SK-N-DZ (cell line): Measurements from ENCODE around the gene MARS2. TPM values are rescaled to one million over a fixed set of nuclear protein-coding genes. Genes with fewer than 3 reads are reported as not detected.
"Not testable (repeated sequence)": the region's sequence is repeated elsewhere in the genome, so short reads cannot be mapped to it uniquely, and the experiment has no call there.

Experiments used
- DNase-seq: peaks from one replicate; pipeline ENCODE4 v3.0.0-alpha.2; 2015; ENCODE audit warnings: low spot score
- polyA plus RNA-seq, 2 experiments: library from polyadenylated mRNA; depleted of rRNA; stranded (reverse); fragments of >200 nt; gene quantifications; 2 replicates each; pipeline ENCODE4 v1.2.3, GENCODE V29; 2014

Gene MARS2
- polyA plus RNA-seq (2014; cell fraction: cytosol; rRNA removed) = 6.4 and 8.5 TPM in 2 replicates
- 7.2 and 8.0 TPM in 2 replicates for polyA plus RNA-seq (2014; cell fraction: nucleus; rRNA removed)

DNA sequence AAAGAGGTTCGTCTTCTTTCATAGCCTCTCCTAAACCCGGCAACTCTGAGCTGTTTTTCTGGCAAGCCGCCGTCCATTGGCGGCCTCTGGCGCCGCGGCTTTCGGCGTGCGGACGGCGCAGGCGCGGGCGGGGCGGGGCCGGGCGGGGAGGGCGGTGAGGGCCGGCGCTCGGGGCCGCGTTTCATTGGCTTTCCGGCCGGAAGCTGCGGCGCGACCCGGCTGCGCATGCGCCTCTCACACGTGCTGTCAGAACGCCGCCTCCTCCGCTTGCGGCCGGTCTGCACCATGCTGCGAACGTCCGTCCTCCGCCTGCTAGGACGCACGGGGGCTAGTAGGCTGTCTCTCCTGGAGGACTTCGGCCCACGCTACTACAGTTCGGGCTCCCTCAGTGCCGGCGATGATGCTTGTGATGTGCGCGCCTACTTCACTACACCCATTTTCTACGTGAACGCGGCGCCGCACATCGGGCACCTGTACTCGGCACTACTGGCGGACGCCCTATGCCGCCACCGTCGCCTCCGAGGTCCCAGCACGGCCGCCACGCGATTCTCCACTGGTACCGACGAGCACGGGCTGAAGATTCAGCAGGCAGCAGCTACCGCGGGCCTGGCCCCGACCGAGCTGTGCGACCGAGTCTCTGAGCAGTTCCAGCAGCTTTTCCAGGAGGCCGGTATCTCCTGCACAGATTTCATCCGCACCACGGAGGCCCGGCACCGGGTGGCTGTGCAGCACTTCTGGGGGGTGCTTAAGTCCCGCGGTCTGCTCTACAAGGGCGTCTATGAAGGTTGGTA, at the start of gene MARS2:
MARS2 (plus strand) TSS at position 249 of the 791 bp plus-strand sequence; CDS start at position 286, 37 bp downstream.
- DNase-seq = peak; percentile 89

GRCh38 chr2:197657562-197657961, 47.6 kb upstream of the MARS2 start:
- no peak for DNase-seq

DNA sequence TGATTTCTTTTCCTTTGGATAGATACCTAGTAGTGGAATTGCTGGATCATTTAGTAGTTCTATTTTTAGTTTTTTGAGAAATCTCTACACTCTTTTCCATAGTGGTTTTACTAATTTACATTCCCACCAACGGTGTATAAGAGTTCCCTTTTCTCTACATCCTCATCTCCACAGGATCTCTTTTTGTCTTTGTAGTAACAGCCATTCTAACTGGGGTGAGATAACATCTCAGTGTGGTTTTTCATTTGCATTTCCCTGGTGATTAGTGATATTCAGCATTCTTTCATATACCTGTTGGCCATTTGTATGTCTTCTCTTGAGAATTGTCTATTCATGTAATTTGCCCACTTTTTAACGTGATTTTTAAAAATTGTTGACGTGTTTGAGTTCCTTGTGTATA, 43.5 kb upstream of the MARS2 start:
- DNase-seq = no peak

DNA sequence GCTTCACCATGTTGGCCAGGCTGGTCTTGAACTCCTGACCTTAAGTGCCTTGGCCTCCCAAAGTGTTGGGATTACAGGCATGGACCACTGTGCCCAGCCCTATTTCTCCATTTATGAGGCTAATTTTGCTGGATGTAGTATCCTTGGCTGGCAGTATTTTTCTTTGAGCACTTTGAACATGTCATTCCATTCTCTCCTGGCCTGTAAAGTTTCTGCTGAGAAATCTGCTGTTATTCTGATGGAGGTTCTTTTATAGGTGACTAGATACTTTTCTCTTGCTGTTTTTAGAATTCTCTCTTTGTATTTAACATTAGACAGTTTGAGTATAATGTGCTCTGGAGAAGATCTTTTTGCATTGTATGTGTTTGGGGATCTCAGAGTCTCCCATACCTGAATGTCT, 38.9 kb upstream of the MARS2 start:
- no peak for DNase-seq

GRCh38 chr2:197668296-197668695, 36.9 kb upstream of the MARS2 start:
- no peak for DNase-seq

- no peak for DNase-seq
These were observed 36.1 kb upstream of the MARS2 start for GRCh38 chr2:197669077-197669476.

DNA sequence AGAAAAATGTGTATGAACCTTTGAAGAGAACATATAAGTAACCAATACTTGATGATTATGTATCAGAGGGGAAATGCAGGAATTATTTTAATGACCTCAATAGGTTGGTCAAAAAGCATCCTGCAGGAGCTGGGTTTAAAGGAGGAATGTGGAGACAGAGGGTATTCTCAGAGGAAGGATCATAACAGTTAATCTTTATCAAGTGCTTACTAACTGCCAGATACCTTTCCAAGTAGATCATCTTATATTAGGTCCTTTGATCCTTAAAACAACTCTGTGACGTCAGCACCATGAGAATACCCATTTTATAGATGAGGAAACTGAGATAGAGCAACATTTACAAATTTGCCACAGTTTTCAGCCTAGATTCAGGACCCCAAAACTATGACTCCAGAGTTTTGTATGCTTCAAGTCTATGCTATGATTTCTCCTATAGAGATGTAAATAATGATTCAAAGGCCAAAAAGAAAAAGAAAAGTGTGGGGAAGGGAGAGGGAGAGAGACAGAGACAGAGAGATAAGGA, 32.7 kb upstream of the MARS2 start:
- no peak for DNase-seq

DNA sequence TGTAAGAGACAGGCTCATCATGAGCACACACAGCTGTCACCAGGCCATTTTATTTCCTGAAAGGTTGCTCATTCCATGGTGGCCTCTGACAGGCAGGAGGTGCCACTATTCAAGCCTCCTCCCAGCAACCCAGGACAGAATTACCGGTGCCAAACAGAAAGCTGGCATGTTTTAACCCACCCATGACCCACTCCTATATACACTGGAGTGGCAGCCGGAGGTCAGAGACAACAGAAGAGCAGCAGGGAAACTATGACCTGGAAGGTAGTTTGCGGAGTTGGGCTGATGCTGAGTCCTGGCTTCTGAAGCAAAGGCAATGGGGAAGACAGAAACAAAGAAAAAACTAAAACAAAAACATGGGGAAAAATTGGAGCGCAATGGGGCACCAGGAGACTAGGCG, 32.1 kb upstream of the MARS2 start:
- no peak for DNase-seq

DNA sequence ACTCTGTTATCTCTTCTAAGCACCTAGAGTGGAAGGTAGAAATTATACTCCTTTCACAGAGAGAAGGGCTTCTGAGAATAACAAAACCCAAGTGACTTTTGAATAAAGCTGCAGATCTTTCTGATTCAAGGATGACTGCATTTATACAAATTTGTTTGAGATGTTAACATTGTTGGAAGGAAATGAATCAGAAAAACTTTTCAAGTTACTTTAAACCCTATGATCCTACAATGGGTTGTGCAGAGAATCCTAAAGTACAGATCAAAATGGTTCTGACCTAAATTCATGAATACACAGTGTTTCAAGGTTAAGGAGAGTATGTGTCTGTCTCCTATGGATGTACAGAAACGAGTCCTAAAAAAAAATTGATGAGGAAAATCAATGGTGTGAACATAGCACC, 31.6 kb upstream of the MARS2 start:
- DNase-seq = no peak

- DNase-seq = no peak
These were observed 31.1 kb upstream of the MARS2 start for GRCh38 chr2:197674060-197674459.

- no peak for DNase-seq
These were observed 30.6 kb upstream of the MARS2 start for GRCh38 chr2:197674591-197674990.

DNA sequence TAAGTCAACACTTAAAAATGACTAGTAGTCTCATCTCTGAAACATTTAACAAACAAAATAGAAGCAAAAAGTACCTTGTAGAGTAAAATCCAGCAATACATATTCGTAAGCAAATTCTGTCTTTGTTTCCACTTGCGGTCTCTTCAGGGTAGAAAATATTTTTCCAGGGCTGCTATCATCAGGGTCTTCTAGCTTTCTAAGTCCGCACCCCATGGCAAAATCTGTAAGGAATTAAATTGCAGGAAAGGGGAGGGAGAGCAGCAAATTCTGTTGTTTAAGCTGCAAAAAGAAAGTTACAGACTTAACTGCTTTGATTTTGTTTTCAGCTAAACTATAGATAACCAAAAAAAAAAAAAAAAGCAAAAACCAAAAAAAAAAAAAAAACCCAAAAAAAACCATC, 29.9 kb upstream of the MARS2 start, which contains the start of gene RFTN2:
RFTN2 (minus strand) TSS at position 342 of the 400 bp plus-strand sequence; CDS start at position 213, 129 bp downstream.
- DNase-seq = no peak

- DNase-seq = no peak
These were observed 29.4 kb upstream of the MARS2 start for GRCh38 chr2:197675711-197676188.

GRCh38 chr2:197677056-197677455, 28.1 kb upstream of the MARS2 start:
- DNase-seq = no peak

DNA sequence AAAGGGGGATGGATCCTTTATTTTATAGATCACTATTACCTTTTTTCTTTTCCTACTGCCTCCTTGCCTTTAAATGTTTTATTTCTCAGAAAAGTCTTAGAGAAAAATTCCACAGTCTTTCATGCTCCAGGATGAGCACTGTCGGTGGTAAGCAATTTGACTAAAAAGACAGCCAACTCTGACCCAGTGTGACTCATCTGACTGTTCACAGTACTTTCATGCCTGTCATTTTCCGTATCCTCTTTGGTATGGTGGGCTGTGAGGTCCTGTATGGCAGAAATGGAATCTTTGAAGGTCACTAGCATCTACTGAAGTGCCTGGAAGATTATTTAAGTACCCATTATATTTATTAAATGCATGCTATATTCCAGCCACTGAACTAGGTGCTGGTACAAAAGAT, 27.7 kb upstream of the MARS2 start:
- no peak for DNase-seq

DNA sequence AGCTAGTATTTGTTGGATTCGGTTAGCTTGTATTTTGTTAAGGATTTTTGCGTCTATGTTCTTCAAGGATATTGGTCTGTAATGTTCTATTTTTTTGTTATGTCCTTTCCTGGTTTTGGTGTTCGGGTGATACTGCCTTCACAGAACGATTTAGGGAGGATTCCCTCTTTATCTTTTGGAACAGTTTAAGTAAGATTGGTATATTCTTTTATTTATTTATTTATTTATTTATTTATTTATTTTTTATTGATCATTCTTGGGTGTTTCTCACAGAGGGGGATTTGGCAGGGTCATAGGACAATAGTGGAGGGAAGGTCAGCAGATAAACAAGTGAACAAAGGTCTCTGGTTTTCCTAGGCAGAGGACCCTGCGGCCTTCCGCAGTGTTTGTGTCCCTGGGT, 10.0 kb upstream of the MARS2 start:
- not testable (repeated sequence) for DNase-seq

DNA sequence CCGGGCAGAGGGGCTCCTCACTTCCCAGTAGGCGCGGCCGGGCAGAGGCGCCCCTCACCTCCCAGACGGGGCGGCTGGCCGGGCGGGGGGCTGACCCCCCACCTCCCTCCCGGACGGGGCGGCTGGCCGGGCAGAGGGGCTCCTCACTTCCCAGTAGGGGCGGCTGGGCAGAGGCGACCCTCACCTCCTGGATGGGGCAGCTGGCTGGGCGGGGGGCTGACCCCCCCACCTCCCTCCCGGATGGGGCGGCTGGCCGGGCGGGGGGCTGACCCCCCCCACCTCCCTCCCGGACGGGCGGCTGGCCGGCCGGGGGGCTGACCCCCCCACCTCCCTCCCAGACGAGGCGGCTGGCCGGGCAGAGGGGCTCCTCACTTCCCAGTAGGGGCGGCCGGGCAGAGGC, 9.2 kb upstream of the MARS2 start:
- DNase-seq = not testable (repeated sequence)

DNA sequence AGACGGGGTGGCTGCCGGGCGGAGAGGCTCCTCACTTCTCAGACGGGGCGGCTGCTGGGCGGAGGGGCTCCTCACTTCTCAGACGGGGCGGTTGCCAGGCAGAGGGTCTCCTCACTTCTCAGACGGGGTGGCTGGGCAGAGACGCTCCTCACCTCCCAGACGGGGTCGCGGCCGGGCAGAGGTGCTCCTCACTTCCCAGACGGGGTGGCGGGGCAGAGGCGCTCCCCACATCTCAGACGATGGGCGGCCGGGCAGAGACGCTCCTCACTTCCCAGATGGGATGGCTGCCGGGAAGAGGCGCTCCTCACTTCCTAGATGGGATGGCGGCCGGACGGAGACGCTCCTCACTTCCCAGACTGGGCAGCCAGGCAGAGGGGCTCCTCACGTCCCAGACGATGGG, 8.6 kb upstream of the MARS2 start:
- not testable (repeated sequence) for DNase-seq

DNA sequence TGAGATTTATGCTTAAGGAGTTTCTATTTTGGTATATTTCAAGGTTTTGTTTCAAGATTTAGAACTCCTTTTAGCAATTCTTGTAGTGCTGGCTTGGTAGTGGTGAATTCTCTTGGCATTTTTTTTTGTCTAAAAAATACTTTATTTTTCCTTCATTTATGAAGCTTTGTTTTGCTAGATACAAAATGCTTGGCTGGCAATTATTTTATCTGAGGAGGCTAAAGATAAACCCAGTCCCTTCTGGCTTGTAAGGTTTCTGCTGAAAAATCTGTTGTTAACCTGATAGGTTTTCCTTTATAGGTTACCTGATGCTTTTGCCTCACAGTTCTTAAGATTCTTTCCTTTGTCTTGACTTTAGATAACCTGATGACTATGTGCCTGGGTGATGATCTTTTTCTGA, 5.4 kb upstream of the MARS2 start:
- DNase-seq = not testable (repeated sequence)

DNA sequence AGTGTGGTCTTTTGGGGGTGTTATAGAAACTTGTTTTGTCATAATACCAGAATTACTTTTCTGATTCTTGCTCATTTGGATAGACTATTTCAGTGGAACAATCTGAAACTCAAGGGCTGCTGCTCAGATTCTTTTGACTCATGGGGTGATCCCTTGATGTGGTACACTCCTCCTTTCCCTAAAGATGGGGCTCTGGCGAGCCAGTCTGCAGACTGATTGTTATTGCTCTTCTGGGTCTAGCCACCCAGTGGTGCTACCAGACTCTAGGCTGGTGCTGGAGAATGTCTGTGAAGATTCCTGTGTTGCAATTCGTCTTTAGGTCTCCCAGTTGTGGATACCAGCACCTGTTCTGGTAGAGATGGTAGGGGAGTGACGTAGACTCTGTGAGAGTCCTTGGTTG, 4.2 kb upstream of the MARS2 start:
- no peak for DNase-seq

DNA sequence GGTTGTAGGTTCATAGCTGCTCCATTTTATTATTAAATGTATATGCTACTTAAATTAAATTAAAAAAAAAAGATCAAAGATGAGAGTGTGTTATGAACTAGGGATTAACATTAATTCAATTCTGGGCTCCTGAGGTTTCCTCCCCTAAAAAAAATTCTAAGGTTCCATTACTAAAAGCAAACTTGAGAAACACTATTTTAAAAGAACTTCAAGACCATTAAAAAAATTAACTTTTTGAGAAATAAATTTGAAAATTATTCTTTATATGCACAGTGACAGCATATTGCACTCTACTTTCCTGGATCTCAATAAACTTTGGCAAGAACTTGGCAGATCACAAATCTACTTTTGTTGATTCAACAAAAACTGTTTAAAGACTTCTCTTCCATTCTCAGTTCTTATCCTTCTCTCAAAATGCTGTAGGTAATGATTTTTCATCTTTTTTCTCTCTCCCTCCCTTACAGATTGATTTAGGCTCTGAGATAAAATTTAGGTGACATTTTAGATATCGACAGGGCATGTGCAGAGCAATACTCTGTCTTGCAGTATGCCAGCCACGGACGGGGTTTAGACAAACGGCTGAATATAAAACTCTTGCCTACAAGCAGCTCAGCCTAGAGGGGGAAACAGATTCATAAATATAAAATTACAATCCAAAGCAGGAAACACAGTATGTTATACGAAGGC, 592 bp upstream of the MARS2 start:
- DNase-seq = no peak
